Effector memory CD4-positive, alpha-beta T cell (primary cell): ENCODE data around the gene CCNI.
"Not testable (repeated sequence)": the region's sequence is repeated elsewhere in the genome, so short reads cannot be mapped to it uniquely, and the experiment has no call there.

Source experiments
- DNase-seq, 3 donors: peaks; one replicate each; pipeline ENCODE4 v3.0.0-alpha.2; 2020
- H3K27ac ChIP-seq: 2 replicates; pipeline ENCODE4 v1.7.0; 2013; ENCODE audit warnings: mild to moderate bottlenecking, low read length, moderate library complexity; ENCODE audit not compliant: insufficient read depth, poor library complexity, severe bottlenecking
- H3K27me3 ChIP-seq: replicated peaks from 2 replicates; pipeline ENCODE4 v1.7.0; 2013; ENCODE audit warnings: mild to moderate bottlenecking, low read length; ENCODE audit not compliant: insufficient read depth, control insufficient read depth, poor library complexity, severe bottlenecking
- H3K36me3 ChIP-seq: 2 replicates; pipeline ENCODE4 v1.7.0; 2013; ENCODE audit warnings: mild to moderate bottlenecking, low read length, moderate library complexity; ENCODE audit not compliant: control insufficient read depth, insufficient read depth
- H3K4me1 ChIP-seq: 2 replicates; pipeline ENCODE4 v1.7.0; 2013; ENCODE audit warnings: low read length, mild to moderate bottlenecking; ENCODE audit not compliant: control insufficient read depth, insufficient read depth, poor library complexity, severe bottlenecking
- H3K4me3 ChIP-seq: 2 replicates; pipeline ENCODE4 v1.7.0; 2013; ENCODE audit warnings: low read length, low read depth, mild to moderate bottlenecking; ENCODE audit not compliant: insufficient read depth, poor library complexity, severe bottlenecking
- H3K9me3 ChIP-seq: 2 replicates; pipeline ENCODE4 v1.7.0; 2013; ENCODE audit warnings: mild to moderate bottlenecking, low read length, moderate library complexity; ENCODE audit not compliant: control insufficient read depth

Gene CCNI

GRCh38 chr4:77084019-77084639 lies 8.3 kb upstream of the CCNI start:
- DNase-seq: no peak
- no peaks in the 10 kb centered on the region for H3K36me3 ChIP-seq
- H3K4me3 ChIP-seq: no peak overlapping the region
- no peaks in the 10 kb centered on the region for H3K9me3 ChIP-seq
- H3K27me3 ChIP-seq: no peaks in the 10 kb centered on the region
- H3K4me1 ChIP-seq: no peaks in the 10 kb centered on the region
- H3K27ac ChIP-seq: no peak overlapping the region

- Histone ChIP-seq H3K27me3 (no peaks in the 10 kb centered on the region), H3K36me3 (no peaks in the 10 kb centered on the region), H3K4me3 (no peak overlapping the region), H3K27ac (no peak overlapping the region), H3K4me1 (no peaks in the 10 kb centered on the region), H3K9me3 (no peaks in the 10 kb centered on the region)
- DNase-seq: no peak
These were observed 7.3 kb upstream of the CCNI start for GRCh38 chr4:77082886-77083608.

- H3K4me1 ChIP-seq: peaks cover 10% of the 10 kb centered on the region
- not testable (repeated sequence) for H3K4me3 ChIP-seq, H3K36me3 ChIP-seq, H3K9me3 ChIP-seq, H3K27me3 ChIP-seq, DNase-seq, H3K27ac ChIP-seq
These were observed 5.0 kb upstream of the CCNI start for GRCh38 chr4:77080806-77081205.

- no peaks in the 10 kb centered on the region for H3K9me3 ChIP-seq
- no peaks in the 10 kb centered on the region for H3K27me3 ChIP-seq
- no peak overlapping the region for H3K4me3 ChIP-seq
- peaks cover 10% of the 10 kb centered on the region for H3K4me1 ChIP-seq
- no peak overlapping the region for H3K27ac ChIP-seq
- DNase-seq: no peak
- H3K36me3 ChIP-seq: no peaks in the 10 kb centered on the region
These were observed 3.5 kb upstream of the CCNI start for GRCh38 chr4:77079281-77079680.

GRCh38 chr4:77078401-77078800 lies 2.6 kb upstream of the CCNI start:
- H3K27me3 ChIP-seq: no peaks in the 10 kb centered on the region
- H3K27ac ChIP-seq: no peak overlapping the region
- DNase-seq: no peak

GRCh38 chr4:77076889-77077635 lies 1.3 kb upstream of the CCNI start:
- peak overlapping the region; percentile 94 for H3K4me3 ChIP-seq
- no peak for DNase-seq
- no peaks in the 10 kb centered on the region for H3K27me3 ChIP-seq
- peak overlapping the region; percentile 99 for H3K27ac ChIP-seq
- H3K36me3 ChIP-seq: no peaks in the 10 kb centered on the region
- peaks cover 14% of the 10 kb centered on the region for H3K4me1 ChIP-seq
- no peaks in the 10 kb centered on the region for H3K9me3 ChIP-seq

More at GRCh38 chr4:77078401-77078800, 2.6 kb upstream of the CCNI start:
- Histone ChIP-seq H3K4me1 (peaks cover 10% of the 10 kb centered on the region), H3K36me3 (no peaks in the 10 kb centered on the region), H3K4me3 (no peak overlapping the region), H3K9me3 (no peaks in the 10 kb centered on the region)

- peak overlapping the region; percentile 94 for H3K4me3 ChIP-seq
These were observed 571 bp downstream of the CCNI start for GRCh38 chr4:77074981-77075855.

GRCh38 chr4:77074381-77074831 lies 1.4 kb downstream of the CCNI start:
- no peaks in the 10 kb centered on the region for H3K27me3 ChIP-seq
- no peaks in the 10 kb centered on the region for H3K36me3 ChIP-seq
- peak overlapping the region; percentile 48 for H3K4me3 ChIP-seq
- no peaks in the 10 kb centered on the region for H3K9me3 ChIP-seq
- H3K4me1 ChIP-seq: peaks cover 21% of the 10 kb centered on the region
- peak overlapping the region; percentile 99 for H3K27ac ChIP-seq
- DNase-seq: no peak

More at GRCh38 chr4:77074981-77075855, 571 bp downstream of the CCNI start:
- Histone ChIP-seq H3K27ac (peak overlapping the region; percentile 99), H3K36me3 (no peaks in the 10 kb centered on the region), H3K9me3 (no peaks in the 10 kb centered on the region), H3K27me3 (no peaks in the 10 kb centered on the region), H3K4me1 (peaks cover 21% of the 10 kb centered on the region)
- DNase-seq: peak; percentile 70 to 76 (median 73)

- no peak for DNase-seq
- no peaks in the 10 kb centered on the region for H3K36me3 ChIP-seq
- H3K27ac ChIP-seq: peak overlapping the region; percentile 99
- H3K4me1 ChIP-seq: peaks cover 21% of the 10 kb centered on the region
- H3K4me3 ChIP-seq: peak overlapping the region; percentile 48
- H3K9me3 ChIP-seq: no peaks in the 10 kb centered on the region
- no peaks in the 10 kb centered on the region for H3K27me3 ChIP-seq
These were observed 1.8 kb downstream of the CCNI start for GRCh38 chr4:77073981-77074380.
